ENCODE results near the gene OBSCN.
"Not testable (repeated sequence)": the region's sequence is repeated elsewhere in the genome, so short reads cannot be mapped to it uniquely, and the experiment has no call there.

OBSCN gene

GRCh38 chr1:228268881-228269265 lies 61.0 kb downstream of the OBSCN start:
- DNase-seq (ENCODE audit: extremely low read depth, low read depth) = no peak
- TF ChIP-seq, protein P1, sequence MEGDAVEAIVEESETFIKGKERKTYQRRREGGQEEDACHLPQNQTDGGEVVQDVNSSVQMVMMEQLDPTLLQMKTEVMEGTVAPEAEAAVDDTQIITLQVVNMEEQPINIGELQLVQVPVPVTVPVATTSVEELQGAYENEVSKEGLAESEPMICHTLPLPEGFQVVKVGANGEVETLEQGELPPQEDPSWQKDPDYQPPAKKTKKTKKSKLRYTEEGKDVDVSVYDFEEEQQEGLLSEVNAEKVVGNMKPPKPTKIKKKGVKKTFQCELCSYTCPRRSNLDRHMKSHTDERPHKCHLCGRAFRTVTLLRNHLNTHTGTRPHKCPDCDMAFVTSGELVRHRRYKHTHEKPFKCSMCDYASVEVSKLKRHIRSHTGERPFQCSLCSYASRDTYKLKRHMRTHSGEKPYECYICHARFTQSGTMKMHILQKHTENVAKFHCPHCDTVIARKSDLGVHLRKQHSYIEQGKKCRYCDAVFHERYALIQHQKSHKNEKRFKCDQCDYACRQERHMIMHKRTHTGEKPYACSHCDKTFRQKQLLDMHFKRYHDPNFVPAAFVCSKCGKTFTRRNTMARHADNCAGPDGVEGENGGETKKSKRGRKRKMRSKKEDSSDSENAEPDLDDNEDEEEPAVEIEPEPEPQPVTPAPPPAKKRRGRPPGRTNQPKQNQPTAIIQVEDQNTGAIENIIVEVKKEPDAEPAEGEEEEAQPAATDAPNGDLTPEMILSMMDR (IDR thresholded peaks at IDR 0.05; ENCODE audit: low read depth, low read length) = no peak

GRCh38 chr1:228269431-228269830 lies 61.6 kb downstream of the OBSCN start:
- DNase-seq (ENCODE audit: extremely low read depth, low read depth) = not testable (repeated sequence)

GRCh38 chr1:228270032-228270431 lies 62.2 kb downstream of the OBSCN start:
- DNase-seq (ENCODE audit: extremely low read depth, low read depth) = no peak
- TF ChIP-seq, protein P1 (IDR thresholded peaks at IDR 0.05; ENCODE audit: low read depth, low read length) = no peak

DNA sequence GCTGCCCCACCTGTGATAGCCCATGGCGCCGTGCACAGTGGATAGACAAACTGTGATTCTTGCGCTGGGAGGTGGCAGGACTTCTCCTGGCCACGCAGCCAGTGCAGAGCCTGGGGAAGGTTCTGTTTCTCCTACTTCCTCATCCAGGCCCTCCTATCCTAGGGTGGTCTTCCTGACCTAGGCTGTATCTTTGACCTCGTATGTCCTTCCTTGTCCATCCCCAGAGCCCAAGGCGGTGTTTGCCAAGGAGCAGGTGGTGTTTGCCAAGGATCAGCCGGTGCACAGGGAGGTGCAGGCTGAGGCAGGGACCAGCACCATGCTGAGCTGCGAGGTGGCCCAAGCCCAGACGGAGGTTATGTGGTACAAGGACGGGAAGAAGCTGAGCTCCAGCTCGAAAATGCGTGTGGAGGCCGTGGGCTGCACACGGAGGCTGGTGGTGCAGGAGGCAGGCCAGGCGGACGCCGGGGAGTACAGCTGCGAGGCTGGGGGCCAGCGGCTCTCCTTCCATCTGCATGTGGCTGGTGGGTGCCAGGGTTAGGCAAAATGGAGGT lies 63.9 kb downstream of the OBSCN start:
- TF ChIP-seq, protein P1 (IDR thresholded peaks at IDR 0.05; ENCODE audit: low read depth, low read length) = no peak

GRCh38 chr1:228272331-228272791 lies 64.5 kb downstream of the OBSCN start:
- DNase-seq (ENCODE audit: extremely low read depth, low read depth) = no peak
- TF ChIP-seq, protein P1 (IDR thresholded peaks at IDR 0.05; ENCODE audit: low read depth, low read length) = no peak

More for the DNA sequence above, 63.9 kb downstream of the OBSCN start:
- no peak for DNase-seq (ENCODE audit: extremely low read depth, low read depth)

DNA sequence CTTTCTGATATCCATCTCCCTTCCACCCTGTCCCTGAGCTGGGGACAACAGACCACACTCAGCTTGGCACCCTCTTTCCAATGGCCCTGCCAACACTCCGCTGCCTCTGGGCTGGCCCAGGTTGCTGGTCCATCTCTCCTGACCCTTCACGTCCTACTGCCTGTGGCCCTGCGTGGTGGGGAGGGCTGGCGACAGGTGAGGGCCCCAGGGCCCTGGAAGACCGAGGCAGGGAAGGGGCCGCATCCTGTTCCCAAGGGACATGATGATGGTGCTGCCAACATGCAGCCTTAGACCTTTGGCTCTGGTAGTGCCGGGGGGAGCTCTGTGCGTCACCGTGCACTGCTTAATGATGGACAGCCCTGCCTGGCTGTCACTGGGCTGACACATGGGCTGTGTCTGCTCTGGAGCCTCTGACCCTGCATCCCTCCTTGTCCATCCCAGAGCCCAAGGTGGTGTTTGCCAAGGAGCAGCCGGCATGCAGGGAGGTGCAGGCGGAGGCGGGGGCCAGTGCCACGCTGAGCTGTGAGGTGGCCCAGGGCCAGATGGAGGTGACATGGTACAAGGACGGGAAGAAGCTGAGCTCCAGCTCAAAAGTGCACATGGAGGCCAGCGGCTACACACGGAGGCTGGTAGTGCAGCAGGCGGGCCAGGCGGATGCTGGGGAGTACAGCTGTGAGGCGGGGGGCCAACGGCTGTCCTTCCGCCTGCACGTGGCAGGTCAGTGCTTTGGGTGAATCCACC lies 65.2 kb downstream of the OBSCN start:
- TF ChIP-seq, protein P1 (IDR thresholded peaks at IDR 0.05; ENCODE audit: low read depth, low read length) = no peak
- DNase-seq (ENCODE audit: extremely low read depth, low read depth) = no peak

- DNase-seq (ENCODE audit: extremely low read depth, low read depth) = no peak
- TF ChIP-seq, protein P1 (IDR thresholded peaks at IDR 0.05; ENCODE audit: low read depth, low read length) = no peak
Observed at GRCh38 chr1:228273720-228274451, 66.0 kb downstream of the OBSCN start.
